HepG2 (cell line): Measurements from ENCODE around the gene CDYL. TPM values are rescaled to one million over a fixed set of nuclear protein-coding genes. Genes with fewer than 3 reads are reported as not detected.

Experiments used
- KAT8 ChIP-seq: IDR thresholded peaks from 2 replicates; pipeline ENCODE4 v1.6.1; 2016; ENCODE audit warnings: missing genetic modification reagents, missing compliant biosample characterization
- KLF6 ChIP-seq: IDR thresholded peaks from 2 replicates; pipeline ENCODE4 v1.8.0; 2016; ENCODE audit warnings: missing biosample characterization, missing genetic modification reagents
- MIER3 ChIP-seq: IDR thresholded peaks from 2 replicates; pipeline ENCODE4 v1.6.1; 2016; ENCODE audit warnings: missing compliant biosample characterization, borderline replicate concordance
- NR2F2 ChIP-seq: IDR thresholded peaks from 2 replicates; pipeline ENCODE4 v1.6.1; 2012; ENCODE audit warnings: low read depth, inconsistent platforms, borderline replicate concordance
- ZBTB21 ChIP-seq: sonication (generic); formaldehyde crosslinking; IDR thresholded peaks from 2 replicates; pipeline ENCODE4 v1.4.0; 2020; ENCODE audit warnings: missing genetic modification reagents
- ZNF160 ChIP-seq: sonication (generic); formaldehyde crosslinking; IDR thresholded peaks from 2 replicates; pipeline ENCODE4 v1.8.0; 2022; ENCODE audit warnings: mild to moderate bottlenecking, inconsistent platforms, missing genetic modification reagents
- ZNF337 ChIP-seq: sonication (generic); formaldehyde crosslinking; IDR thresholded peaks from 2 replicates; pipeline ENCODE4 v1.5.1; 2020; ENCODE audit warnings: missing genetic modification reagents, low read depth, mild to moderate bottlenecking, borderline replicate concordance
- ZNF484 ChIP-seq: sonication (generic); formaldehyde crosslinking; IDR thresholded peaks from 2 replicates; pipeline ENCODE4 v1.5.1; 2020; ENCODE audit warnings: mild to moderate bottlenecking, low read depth, missing genetic modification reagents, borderline replicate concordance
- ZNF569 ChIP-seq: sonication (generic); formaldehyde crosslinking; IDR thresholded peaks from 2 replicates; pipeline ENCODE4 v1.5.0; 2020; ENCODE audit warnings: mild to moderate bottlenecking, missing genetic modification reagents, moderate library complexity, borderline replicate concordance
- ZSCAN29 ChIP-seq: sonication (generic); formaldehyde crosslinking; conservative IDR thresholded peaks from 2 replicates; pipeline ENCODE4 v1.4.0; 2020; ENCODE audit warnings: mild to moderate bottlenecking, missing genetic modification reagents
- ZSCAN30 ChIP-seq: sonication (generic); formaldehyde crosslinking; IDR thresholded peaks from 2 replicates; pipeline ENCODE4 v1.5.0; 2020; ENCODE audit warnings: mild to moderate bottlenecking, missing genetic modification reagents
- polyA plus RNA-seq, 8 experiments: library from polyadenylated mRNA; depleted of rRNA in 3 of 8; stranded (reverse) in 7 of 8; unstranded in 1 of 8; fragments of >200 nt; fragmentation: Illumina TruSeq in 4 of 8; extraction: Trizol in 4 of 8; gene quantifications; 2 replicates each; pipeline versions ENCODE4 v1.2.1 to v1.2.3, GENCODE V29; 2011 to 2016; ENCODE audit warnings: low read depth in 4 of 8, missing spikeins in 1 of 8, mixed read lengths in 1 of 8; ENCODE audit not compliant: insufficient read depth in 1 of 8
- total RNA-seq, 5 experiments: library from RNA; depleted of rRNA; stranded (reverse); fragments of >200 nt; fragmentation: Illumina TruSeq; extraction: Trizol; gene quantifications; 2 replicates each; pipeline ENCODE4 v1.2.3, GENCODE V29; 2016; ENCODE audit warnings: low read depth in 1 of 5
- TF ChIP-seq, protein P1 (sequence below): sonication (generic); formaldehyde crosslinking; IDR thresholded peaks from 2 replicates; pipeline ENCODE4 v1.5.1; 2020; ENCODE audit warnings: mild to moderate bottlenecking, missing genetic modification reagents, moderate library complexity
- TF ChIP-seq, protein P2 (sequence below): sonication (generic); formaldehyde crosslinking; IDR thresholded peaks from 2 replicates; pipeline ENCODE4 v1.5.0; 2020; ENCODE audit warnings: missing genetic modification reagents
- TF ChIP-seq, protein P3 (sequence below): sonication (generic); formaldehyde crosslinking; IDR thresholded peaks from one replicate; pipeline ENCODE4 v1.5.1; 2020; ENCODE audit warnings: mild to moderate bottlenecking, missing genetic modification reagents; ENCODE audit errors: not compliant biosample characterization

Gene CDYL
- total and polyA plus RNA-seq, 2 of the 13 experiments (the other 11 are each of a cell fraction or from before 2014, with no cell fraction given): 22.8 to 105 TPM

DNA sequence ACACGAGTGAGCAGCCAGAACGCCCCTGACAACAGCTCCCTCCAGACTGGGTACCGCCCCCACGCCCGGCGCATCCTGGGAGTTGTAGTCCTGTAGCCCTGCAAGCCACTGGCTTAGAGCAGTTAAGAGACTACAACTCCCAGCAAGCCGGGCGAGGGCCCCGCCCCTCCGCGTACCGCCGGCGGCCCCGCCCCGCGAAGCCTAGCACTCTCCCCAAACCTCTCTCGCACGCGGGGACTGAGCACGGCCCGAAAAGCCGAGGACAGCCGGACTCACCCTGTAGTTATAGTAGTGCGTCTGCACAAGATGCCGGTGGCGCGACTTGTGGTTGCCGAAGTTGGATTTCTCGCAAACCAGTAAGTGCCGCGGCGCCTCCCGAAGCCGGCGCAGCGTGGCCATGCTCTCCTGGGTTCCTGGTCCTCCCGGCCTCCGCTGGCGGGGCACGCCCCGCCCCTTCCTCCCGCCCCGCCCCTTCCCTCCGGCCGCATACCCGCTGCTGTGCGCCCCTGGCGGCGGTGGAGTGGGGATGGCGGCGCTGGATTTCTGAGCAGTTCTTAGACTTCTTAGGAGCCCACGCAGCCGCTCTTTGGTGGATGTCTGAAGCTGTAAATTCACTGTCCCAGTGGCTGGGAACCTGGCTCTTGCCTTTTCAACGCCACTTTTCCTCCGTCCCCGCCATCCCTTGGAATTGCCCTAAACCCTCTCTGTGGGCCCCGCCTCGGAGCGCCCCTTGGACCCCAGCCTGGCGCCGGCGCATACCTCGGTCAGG, 227.6 kb downstream of the CDYL start, which contains the start of gene RPP40 (continued):
- TF ChIP-seq ZNF160 (CRISPR knock-in tag): peak; percentile 38; the same call in 1 of the 2 replicates
- peak; percentile 92 for TF ChIP-seq KAT8 (CRISPR knock-in tag)
- TF ChIP-seq NR2F2: no peak; the same call in 1 of the 2 replicates
- TF ChIP-seq, protein P1, sequence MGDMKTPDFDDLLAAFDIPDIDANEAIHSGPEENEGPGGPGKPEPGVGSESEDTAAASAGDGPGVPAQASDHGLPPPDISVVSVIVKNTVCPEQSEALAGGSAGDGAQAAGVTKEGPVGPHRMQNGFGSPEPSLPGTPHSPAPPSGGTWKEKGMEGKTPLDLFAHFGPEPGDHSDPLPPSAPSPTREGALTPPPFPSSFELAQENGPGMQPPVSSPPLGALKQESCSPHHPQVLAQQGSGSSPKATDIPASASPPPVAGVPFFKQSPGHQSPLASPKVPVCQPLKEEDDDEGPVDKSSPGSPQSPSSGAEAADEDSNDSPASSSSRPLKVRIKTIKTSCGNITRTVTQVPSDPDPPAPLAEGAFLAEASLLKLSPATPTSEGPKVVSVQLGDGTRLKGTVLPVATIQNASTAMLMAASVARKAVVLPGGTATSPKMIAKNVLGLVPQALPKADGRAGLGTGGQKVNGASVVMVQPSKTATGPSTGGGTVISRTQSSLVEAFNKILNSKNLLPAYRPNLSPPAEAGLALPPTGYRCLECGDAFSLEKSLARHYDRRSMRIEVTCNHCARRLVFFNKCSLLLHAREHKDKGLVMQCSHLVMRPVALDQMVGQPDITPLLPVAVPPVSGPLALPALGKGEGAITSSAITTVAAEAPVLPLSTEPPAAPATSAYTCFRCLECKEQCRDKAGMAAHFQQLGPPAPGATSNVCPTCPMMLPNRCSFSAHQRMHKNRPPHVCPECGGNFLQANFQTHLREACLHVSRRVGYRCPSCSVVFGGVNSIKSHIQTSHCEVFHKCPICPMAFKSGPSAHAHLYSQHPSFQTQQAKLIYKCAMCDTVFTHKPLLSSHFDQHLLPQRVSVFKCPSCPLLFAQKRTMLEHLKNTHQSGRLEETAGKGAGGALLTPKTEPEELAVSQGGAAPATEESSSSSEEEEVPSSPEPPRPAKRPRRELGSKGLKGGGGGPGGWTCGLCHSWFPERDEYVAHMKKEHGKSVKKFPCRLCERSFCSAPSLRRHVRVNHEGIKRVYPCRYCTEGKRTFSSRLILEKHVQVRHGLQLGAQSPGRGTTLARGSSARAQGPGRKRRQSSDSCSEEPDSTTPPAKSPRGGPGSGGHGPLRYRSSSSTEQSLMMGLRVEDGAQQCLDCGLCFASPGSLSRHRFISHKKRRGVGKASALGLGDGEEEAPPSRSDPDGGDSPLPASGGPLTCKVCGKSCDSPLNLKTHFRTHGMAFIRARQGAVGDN (CRISPR knock-in tag): peak; percentile 98
- TF ChIP-seq ZNF337 (CRISPR knock-in tag): no peak
- TF ChIP-seq ZSCAN30 (CRISPR knock-in tag): peak; percentile 87; the same call in 1 of the 2 replicates
- TF ChIP-seq, protein P2, sequence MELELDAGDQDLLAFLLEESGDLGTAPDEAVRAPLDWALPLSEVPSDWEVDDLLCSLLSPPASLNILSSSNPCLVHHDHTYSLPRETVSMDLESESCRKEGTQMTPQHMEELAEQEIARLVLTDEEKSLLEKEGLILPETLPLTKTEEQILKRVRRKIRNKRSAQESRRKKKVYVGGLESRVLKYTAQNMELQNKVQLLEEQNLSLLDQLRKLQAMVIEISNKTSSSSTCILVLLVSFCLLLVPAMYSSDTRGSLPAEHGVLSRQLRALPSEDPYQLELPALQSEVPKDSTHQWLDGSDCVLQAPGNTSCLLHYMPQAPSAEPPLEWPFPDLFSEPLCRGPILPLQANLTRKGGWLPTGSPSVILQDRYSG: peak; percentile 83; the same call in 1 of the 2 replicates
- no peak for TF ChIP-seq ZNF484 (CRISPR knock-in tag)
- 0 out of 2 replicates have a peak, but pooled peaks have one; percentile 35 for TF ChIP-seq ZSCAN29 (CRISPR knock-in tag)
- TF ChIP-seq, protein P3, sequence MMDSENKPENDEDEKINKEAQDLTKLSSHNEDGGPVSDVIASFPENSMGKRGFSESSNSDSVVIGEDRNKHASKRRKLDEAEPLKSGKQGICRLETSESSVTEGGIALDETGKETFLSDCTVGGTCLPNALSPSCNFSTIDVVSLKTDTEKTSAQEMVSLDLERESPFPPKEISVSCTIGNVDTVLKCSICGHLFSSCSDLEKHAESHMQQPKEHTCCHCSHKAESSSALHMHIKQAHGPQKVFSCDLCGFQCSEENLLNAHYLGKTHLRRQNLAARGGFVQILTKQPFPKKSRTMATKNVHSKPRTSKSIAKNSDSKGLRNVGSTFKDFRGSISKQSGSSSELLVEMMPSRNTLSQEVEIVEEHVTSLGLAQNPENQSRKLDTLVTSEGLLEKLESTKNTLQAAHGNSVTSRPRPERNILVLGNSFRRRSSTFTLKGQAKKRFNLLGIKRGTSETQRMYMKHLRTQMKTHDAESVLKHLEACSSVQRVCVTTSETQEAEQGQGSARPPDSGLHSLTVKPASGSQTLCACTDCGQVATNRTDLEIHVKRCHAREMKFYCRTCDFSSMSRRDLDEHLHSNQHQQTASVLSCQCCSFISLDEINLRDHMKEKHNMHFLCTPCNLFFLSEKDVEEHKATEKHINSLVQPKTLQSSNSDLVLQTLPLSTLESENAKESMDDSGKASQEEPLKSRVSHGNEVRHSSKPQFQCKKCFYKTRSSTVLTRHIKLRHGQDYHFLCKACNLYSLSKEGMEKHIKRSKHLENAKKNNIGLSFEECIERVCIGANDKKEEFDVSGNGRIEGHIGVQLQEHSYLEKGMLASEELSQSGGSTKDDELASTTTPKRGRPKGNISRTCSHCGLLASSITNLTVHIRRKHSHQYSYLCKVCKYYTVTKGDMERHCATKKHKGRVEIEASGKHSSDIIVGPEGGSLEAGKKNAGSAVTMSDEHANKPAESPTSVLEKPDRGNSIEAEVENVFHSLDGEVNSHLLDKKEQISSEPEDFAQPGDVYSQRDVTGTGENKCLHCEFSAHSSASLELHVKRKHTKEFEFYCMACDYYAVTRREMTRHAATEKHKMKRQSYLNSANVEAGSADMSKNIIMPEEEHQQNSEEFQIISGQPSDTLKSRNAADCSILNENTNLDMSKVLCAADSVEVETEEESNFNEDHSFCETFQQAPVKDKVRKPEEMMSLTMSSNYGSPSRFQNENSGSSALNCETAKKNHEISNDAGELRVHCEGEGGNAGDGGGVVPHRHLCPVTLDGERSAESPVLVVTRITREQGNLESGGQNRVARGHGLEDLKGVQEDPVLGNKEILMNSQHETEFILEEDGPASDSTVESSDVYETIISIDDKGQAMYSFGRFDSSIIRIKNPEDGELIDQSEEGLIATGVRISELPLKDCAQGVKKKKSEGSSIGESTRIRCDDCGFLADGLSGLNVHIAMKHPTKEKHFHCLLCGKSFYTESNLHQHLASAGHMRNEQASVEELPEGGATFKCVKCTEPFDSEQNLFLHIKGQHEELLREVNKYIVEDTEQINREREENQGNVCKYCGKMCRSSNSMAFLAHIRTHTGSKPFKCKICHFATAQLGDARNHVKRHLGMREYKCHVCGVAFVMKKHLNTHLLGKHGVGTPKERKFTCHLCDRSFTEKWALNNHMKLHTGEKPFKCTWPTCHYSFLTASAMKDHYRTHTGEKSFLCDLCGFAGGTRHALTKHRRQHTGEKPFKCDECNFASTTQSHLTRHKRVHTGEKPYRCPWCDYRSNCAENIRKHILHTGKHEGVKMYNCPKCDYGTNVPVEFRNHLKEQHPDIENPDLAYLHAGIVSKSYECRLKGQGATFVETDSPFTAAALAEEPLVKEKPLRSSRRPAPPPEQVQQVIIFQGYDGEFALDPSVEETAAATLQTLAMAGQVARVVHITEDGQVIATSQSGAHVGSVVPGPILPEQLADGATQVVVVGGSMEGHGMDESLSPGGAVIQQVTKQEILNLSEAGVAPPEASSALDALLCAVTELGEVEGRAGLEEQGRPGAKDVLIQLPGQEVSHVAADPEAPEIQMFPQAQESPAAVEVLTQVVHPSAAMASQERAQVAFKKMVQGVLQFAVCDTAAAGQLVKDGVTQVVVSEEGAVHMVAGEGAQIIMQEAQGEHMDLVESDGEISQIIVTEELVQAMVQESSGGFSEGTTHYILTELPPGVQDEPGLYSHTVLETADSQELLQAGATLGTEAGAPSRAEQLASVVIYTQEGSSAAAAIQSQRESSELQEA (CRISPR knock-in tag): peak; percentile 98
- peak; percentile 61; the same call in 1 of the 2 replicates for TF ChIP-seq MIER3
- no peak for TF ChIP-seq ZBTB21 (CRISPR knock-in tag)
- TF ChIP-seq ZNF569 (CRISPR knock-in tag): 0 out of 2 replicates have a peak, but pooled peaks have one; percentile 11
- peak; percentile 52; the same call in 1 of the 2 replicates for TF ChIP-seq KLF6 (CRISPR knock-in tag)
